Endodermal cell (in vitro differentiated cells): Measurements from ENCODE around the gene THAP11. TPM values are rescaled to one million over a fixed set of nuclear protein-coding genes. Genes with fewer than 3 reads are reported as not detected.
A peak's percentile ranks its signal among the peaks of the same experiment; 100 is the strongest.

Experiments
- DNase-seq: peaks from one replicate; pipeline ENCODE4 v3.0.0-alpha.2; 2017
- H3K27ac ChIP-seq: 2 replicates; pipeline ENCODE4 v1.5.1; 2013; ENCODE audit warnings: mild to moderate bottlenecking, low read depth, low read length, moderate library complexity
- H3K27me3 ChIP-seq: 2 replicates; pipeline ENCODE4 v1.6.1; 2013; ENCODE audit warnings: mild to moderate bottlenecking, low read length, moderate library complexity; ENCODE audit not compliant: insufficient read depth, control insufficient read depth, poor library complexity, severe bottlenecking
- H3K36me3 ChIP-seq: 2 replicates; pipeline ENCODE4 v1.7.0; 2013; ENCODE audit warnings: mild to moderate bottlenecking, low read length, moderate library complexity; ENCODE audit not compliant: control insufficient read depth, insufficient read depth
- H3K4me1 ChIP-seq: one replicate; pipeline ENCODE4 v1.7.0; 2013; ENCODE audit warnings: low read length; ENCODE audit not compliant: control insufficient read depth, insufficient read depth
- H3K4me3 ChIP-seq: 2 replicates; pipeline ENCODE4 v1.5.1; 2013; ENCODE audit warnings: mild to moderate bottlenecking, low read length, moderate library complexity
- H3K9ac ChIP-seq: 2 replicates; pipeline ENCODE4 v1.6.1; 2013; ENCODE audit warnings: mild to moderate bottlenecking, low read length, moderate library complexity; ENCODE audit not compliant: poor library complexity, severe bottlenecking; ENCODE audit errors: extremely low read depth
- H3K9me3 ChIP-seq: 2 replicates; pipeline ENCODE4 v1.6.1; 2013; ENCODE audit warnings: mild to moderate bottlenecking, low read length, moderate library complexity; ENCODE audit not compliant: control insufficient read depth
- H3K27ac Mint-ChIP-seq: 2 replicates; pipeline ENCODE4 v1.8.0; 2020; ENCODE audit warnings: mixed read lengths
- H3K27me3 Mint-ChIP-seq: 2 replicates; pipeline ENCODE4 v1.8.0; 2021; ENCODE audit warnings: mild to moderate bottlenecking, mixed read lengths; ENCODE audit not compliant: insufficient read depth
- H3K36me3 Mint-ChIP-seq: 2 replicates; pipeline ENCODE4 v1.8.0; 2020; ENCODE audit warnings: low read depth, mixed read lengths
- H3K4me1 Mint-ChIP-seq: 2 replicates; pipeline ENCODE4 v1.8.0; 2020; ENCODE audit warnings: mixed read lengths
- H3K4me3 Mint-ChIP-seq: 2 replicates; pipeline ENCODE4 v1.8.0; 2020; ENCODE audit warnings: mild to moderate bottlenecking, moderate library complexity, mixed read lengths
- H3K9me3 Mint-ChIP-seq: 2 replicates; pipeline ENCODE4 v1.8.0; 2020; ENCODE audit warnings: mild to moderate bottlenecking, mixed read lengths
- CTCF ChIP-seq: fragments of 200-600 bp; sonication (generic); conservative IDR thresholded peaks from 2 replicates; pipeline ENCODE4 v1.5.0; 2021; ENCODE audit warnings: antibody characterized with exemption, mild to moderate bottlenecking
- WGBS, 2 experiments: methylation state at CpG; one replicate each; pipeline versions ENCODE4 v1.1.5 to v1.1.7; 2013; ENCODE audit warnings: missing lambda C conversion rate in 2 of 2, mixed read lengths in 1 of 2; ENCODE audit not compliant: insufficient coverage in 1 of 2, insufficient read length in 1 of 2; 5-methylcytosine and 5-hydroxymethylcytosine counted together
- total RNA-seq, 2 donors: library from RNA; stranded (reverse); fragmentation: NEBNext Ultra II Directional in 1 of 2; extraction: Animal tissue kit (Norgen Biotek cat#: 25700) in 1 of 2; gene quantifications; 2 replicates in 1 of 2; 3 replicates in 1 of 2; pipeline ENCODE4 v1.2.1, GENCODE V29; 2021

The THAP11 gene
- total RNA-seq, 2 donors from 2014 or later = 28.0 to 32.9 TPM

DNA sequence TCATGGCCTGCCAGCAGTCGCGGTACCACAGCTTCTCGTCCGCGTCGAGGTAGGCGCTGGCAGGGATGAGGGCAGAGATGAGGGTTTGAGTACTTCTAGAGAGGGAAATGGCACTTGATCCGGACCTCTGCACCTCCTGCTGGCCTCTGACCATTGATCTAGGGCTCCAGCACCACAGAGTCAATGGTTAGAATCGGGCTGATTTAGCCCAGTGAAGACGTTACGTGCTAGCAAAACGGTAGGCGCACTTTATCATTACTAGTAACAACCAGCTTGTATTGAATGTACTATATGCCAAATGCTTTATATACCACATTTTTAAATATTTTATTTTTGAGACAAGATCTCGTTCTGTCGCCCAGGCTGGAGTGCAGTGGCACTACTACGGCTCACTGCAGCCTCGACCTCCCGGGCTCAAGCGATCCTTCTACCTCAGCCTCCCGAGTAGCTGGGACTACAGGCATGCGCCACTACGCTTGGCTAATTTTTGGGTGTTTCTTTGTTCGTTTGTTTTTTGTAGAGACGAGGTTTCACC, 34.9 kb upstream of the THAP11 start:
- H3K27me3 ChIP-seq = no peaks in the 10 kb centered on the region

GRCh38 chr16:67811899-67812298, 30.2 kb upstream of the THAP11 start:
- DNase-seq = no peak
- Mint-ChIP-seq H3K4me1 (peaks cover 2% of the 10 kb centered on the region), H3K27ac (no peak overlapping the region), H3K9me3 (peaks cover 2% of the 10 kb centered on the region), H3K4me3 (no peak overlapping the region), H3K27me3 (peaks cover 4% of the 10 kb centered on the region), H3K36me3 (no peaks in the 10 kb centered on the region)
- no peaks in the 10 kb centered on the region for H3K36me3 ChIP-seq
- no peak for TF ChIP-seq CTCF
- H3K9ac ChIP-seq = no peak overlapping the region
- H3K27ac ChIP-seq = no peak overlapping the region
- WGBS, 2 experiments = 85% methylated on average over 1 of the region's 1 CpG; no CpG with 5 or more reads in 1 of the 2 experiments
- H3K4me1 ChIP-seq = no peaks in the 10 kb centered on the region
- no peaks in the 10 kb centered on the region for H3K9me3 ChIP-seq
- H3K27me3 ChIP-seq = no peaks in the 10 kb centered on the region
- no peak overlapping the region for H3K4me3 ChIP-seq

More for the DNA sequence above, 34.9 kb upstream of the THAP11 start:
- H3K27ac Mint-ChIP-seq = peak overlapping the region; percentile 99
- no peak for DNase-seq
- peak overlapping the region; percentile 77 for H3K27ac ChIP-seq
- H3K36me3 ChIP-seq = peaks cover 12% of the 10 kb centered on the region
- no peaks in the 10 kb centered on the region for H3K9me3 Mint-ChIP-seq
- peak overlapping the region; percentile 98 for H3K4me3 ChIP-seq
- no peaks in the 10 kb centered on the region for H3K4me1 ChIP-seq
- H3K4me1 Mint-ChIP-seq = peaks cover 18% of the 10 kb centered on the region
- H3K9me3 ChIP-seq = no peaks in the 10 kb centered on the region
- H3K27me3 Mint-ChIP-seq = peaks cover 2% of the 10 kb centered on the region
- H3K4me3 Mint-ChIP-seq = peak overlapping the region; percentile 89
- 40 to 53% methylated on average over 17 to 24 of the region's 24 CpGs for WGBS, 2 experiments
- peak; percentile 46 for TF ChIP-seq CTCF
- peak overlapping the region; percentile 95 for H3K9ac ChIP-seq
- H3K36me3 Mint-ChIP-seq = peaks cover 25% of the 10 kb centered on the region

DNA sequence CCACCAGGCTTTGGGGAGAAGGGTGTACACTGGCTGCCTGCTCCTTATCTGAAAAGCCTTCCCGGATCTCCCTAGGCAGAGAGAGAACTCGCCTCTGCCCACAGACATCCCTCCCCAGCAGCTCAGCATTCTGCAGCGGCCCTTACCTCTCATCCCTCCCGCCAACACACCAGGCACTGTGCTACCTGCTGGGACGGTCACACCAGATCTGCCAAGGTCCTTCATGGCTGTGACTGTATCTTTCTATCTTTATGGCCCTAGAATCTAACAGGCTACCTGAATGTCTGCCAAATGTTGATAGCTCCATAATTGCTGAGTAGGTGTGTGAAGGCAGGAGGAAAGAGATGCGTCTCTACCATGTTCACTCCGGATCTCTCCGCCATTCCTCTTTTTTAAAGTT, 27.6 kb upstream of the THAP11 start:
- Histone ChIP-seq H3K9ac (no peak overlapping the region), H3K36me3 (no peaks in the 10 kb centered on the region), H3K27me3 (no peaks in the 10 kb centered on the region), H3K9me3 (no peaks in the 10 kb centered on the region), H3K4me1 (no peaks in the 10 kb centered on the region), H3K4me3 (no peak overlapping the region), H3K27ac (no peak overlapping the region)
- WGBS, 2 experiments = 89 to 97% methylated on average over 8 of the region's 8 CpGs
- Mint-ChIP-seq H3K9me3 (peaks cover 2% of the 10 kb centered on the region), H3K4me3 (no peak overlapping the region), H3K27me3 (peaks cover 4% of the 10 kb centered on the region), H3K36me3 (no peaks in the 10 kb centered on the region), H3K27ac (no peak overlapping the region), H3K4me1 (no peaks in the 10 kb centered on the region)
- no peak for TF ChIP-seq CTCF
- DNase-seq = no peak
